OCI-M2 (cell line): ENCODE results near the gene SAMSN1.

Experiments used
- DNase-seq: peaks from one replicate; lab custom pipeline; 2025; ENCODE audit not compliant: unreplicated experiment; lab: John Stamatoyannopoulos, UW

The SAMSN1 gene

GRCh38 chr21:14545906-14546480 is at the start of gene SAMSN1:
Gene SAMSN1, minus strand, starts transcription at chr21:14546315. Its CDS starts 54 bp downstream, at chr21:14546261.
- no peak for DNase-seq

- no peak for DNase-seq
Observed at GRCh38 chr21:14595449-14595848, 49.3 kb upstream of the SAMSN1 start.

- no peak for DNase-seq
Observed at GRCh38 chr21:14594967-14595366, 48.9 kb upstream of the SAMSN1 start.

GRCh38 chr21:14593230-14593629 is 47.1 kb upstream of the SAMSN1 start:
- DNase-seq: no peak

GRCh38 chr21:14592296-14593000 is 46.3 kb upstream of the SAMSN1 start:
- DNase-seq: no peak

- DNase-seq: no peak
Observed at GRCh38 chr21:14591882-14592281, 45.8 kb upstream of the SAMSN1 start.

- no peak for DNase-seq
Observed at GRCh38 chr21:14591377-14591776, 45.3 kb upstream of the SAMSN1 start.

GRCh38 chr21:14589855-14590563 is 43.9 kb upstream of the SAMSN1 start:
- no peak for DNase-seq

GRCh38 chr21:14587266-14587665 is 41.2 kb upstream of the SAMSN1 start:
- no peak for DNase-seq

- no peak for DNase-seq
Observed at GRCh38 chr21:14585122-14585521, 39.0 kb upstream of the SAMSN1 start.

- DNase-seq: no peak
Observed at GRCh38 chr21:14584357-14585095, 38.4 kb upstream of the SAMSN1 start.

GRCh38 chr21:14583629-14584255 is 37.6 kb upstream of the SAMSN1 start:
- DNase-seq: no peak

GRCh38 chr21:14582934-14583628 is 37.0 kb upstream of the SAMSN1 start:
- no peak for DNase-seq

GRCh38 chr21:14581902-14582457 is 35.9 kb upstream of the SAMSN1 start:
- no peak for DNase-seq

GRCh38 chr21:14573244-14573643 is 27.1 kb upstream of the SAMSN1 start:
- no peak for DNase-seq

GRCh38 chr21:14572204-14572780 is 26.2 kb upstream of the SAMSN1 start:
- DNase-seq: no peak

- no peak for DNase-seq
Observed at GRCh38 chr21:14569868-14570267, 23.8 kb upstream of the SAMSN1 start.

GRCh38 chr21:14569026-14569621 is 23.0 kb upstream of the SAMSN1 start:
- no peak for DNase-seq
